Right renal cortex interstitium (tissue), 3 donors: ENCODE data around the gene ASCC1. TPM values are rescaled to one million over a fixed set of nuclear protein-coding genes. Genes with fewer than 3 reads are reported as not detected.
"Not testable (repeated sequence)": the region's sequence is repeated elsewhere in the genome, so short reads cannot be mapped to it uniquely, and the experiment has no call there.

ENCODE experiments used
- DNase-seq, 3 donors: peaks; one replicate each; pipeline ENCODE4 v3.0.0-alpha.2; 2013; ENCODE audit warnings: low read depth in 3 of 3, low spot score in 2 of 3
- polyA plus RNA-seq, 3 donors: library from polyadenylated mRNA; unstranded; fragments of 120-200 nt; gene quantifications; one replicate each; pipeline ENCODE4 v1.2.1, GENCODE V29; 2013; ENCODE audit not compliant: insufficient read length in 3 of 3

Gene ASCC1
- polyA plus RNA-seq, 3 donors = 43.6 to 55.4 (median 45.8) TPM

DNA sequence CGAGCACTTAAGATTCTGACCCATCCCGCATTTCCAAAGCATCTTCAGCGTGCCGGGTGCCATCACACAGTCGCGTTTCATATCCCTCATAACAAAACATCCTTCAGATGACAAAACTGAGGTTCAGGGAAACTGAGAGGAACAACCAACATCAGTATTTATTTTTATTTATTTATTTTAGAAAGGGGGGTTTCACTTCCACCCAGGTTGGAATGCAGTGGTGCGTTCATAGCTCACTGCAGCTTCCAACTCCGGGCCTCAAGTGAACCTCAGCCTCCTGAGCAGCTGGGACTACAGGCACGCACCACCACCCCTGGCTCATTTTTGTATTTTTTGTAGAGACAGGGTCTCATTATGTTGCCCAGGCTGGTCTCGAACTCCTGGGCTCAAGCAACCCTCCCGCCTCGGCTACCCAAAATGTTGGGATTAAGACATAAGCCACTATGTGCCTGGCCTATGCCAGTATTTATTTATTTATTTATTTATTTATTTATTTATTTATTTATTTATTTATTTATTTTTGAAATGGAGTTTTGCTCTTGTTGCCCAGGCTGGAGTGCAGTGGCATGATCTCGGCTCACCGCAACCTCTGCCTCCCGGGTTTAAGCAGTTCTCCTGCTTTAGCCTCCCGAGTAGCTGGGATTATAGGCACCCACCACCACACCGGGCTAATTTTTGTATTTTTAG lies 33.2 kb upstream of the ASCC1 start:
- not testable (repeated sequence) for DNase-seq

DNA sequence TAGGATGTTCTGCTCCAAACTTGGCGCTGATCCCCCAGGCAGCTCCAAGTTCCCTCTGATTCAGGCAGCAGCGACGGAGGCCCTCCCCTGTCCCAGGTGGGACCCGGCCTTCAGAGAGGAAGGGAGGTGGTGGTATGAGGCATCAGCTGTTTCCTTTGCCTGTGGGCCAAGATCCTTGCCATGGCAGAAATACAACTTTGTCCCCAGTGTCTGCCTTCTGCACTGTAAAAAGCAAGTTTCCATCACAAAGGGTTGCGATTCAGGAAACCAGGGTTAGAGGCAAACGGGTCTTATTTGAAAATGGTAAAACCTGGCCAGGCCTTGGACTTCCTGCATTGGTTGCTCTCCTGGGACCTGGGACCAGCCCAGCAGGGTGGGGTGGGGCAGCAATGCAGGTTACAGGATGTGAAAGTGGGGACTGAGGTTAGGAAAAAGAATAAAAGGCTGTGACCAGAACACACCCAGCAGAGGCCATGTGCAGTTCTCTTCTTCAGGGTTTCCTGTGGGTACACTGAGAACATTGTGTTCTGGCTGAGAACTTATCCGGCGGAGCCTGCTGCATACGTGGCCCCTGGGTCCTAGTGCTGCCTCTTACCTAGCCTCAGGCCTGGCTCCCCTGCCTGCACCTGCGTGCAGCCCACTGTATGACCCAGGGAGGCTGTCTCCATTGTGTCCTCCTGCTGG lies 32.5 kb upstream of the ASCC1 start:
- DNase-seq = no peak

DNA sequence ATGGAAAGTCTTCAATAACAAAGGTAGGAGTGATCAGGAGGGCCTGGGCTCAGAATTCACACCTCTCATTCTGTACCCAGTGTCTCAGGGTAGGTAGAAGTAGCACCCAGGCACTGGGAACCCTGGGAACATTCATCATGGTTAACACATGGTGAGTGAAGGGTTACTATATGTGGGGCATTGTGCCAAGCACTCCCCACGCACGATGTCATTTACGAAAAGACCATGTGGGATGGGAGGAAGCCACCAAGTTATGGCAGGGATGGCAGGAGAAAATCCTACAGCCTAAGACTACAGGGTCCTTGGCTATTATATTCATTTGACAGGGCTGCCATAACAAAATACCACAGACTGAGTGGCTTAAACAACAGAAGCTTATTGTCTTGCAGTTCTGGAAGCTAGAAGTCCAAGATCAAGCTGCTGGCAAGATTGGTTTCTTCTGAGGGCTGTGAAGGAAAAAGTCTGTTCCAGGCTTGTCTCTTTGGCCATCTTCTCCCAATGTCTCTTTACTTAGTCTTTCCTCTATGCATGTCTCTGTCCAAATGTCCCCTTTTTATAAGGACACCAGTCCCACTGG lies 30.0 kb upstream of the ASCC1 start:
- no peak for DNase-seq

DNA sequence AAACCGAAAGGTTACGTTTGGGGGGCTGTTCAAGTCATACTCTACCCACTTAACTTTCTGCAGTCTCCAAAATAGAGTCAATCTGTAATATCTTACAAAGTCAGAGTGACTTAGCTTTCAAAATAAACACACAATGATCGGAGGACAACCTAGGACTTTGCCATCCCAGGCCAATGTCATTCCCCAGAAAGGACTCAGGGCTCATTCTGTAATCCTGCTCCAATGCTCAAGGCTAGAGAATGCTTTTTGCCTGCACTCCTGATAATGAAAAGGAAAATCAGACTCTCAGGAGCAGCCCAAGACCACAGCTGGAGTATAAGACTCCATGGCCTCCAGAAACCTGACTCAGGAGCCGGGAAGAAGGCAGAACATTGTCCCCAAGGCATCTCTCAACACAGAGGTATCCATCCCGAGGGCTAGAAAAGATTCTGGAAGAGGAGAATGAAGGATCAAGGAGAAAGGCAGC lies 28.5 kb upstream of the ASCC1 start:
- no peak for DNase-seq

DNA sequence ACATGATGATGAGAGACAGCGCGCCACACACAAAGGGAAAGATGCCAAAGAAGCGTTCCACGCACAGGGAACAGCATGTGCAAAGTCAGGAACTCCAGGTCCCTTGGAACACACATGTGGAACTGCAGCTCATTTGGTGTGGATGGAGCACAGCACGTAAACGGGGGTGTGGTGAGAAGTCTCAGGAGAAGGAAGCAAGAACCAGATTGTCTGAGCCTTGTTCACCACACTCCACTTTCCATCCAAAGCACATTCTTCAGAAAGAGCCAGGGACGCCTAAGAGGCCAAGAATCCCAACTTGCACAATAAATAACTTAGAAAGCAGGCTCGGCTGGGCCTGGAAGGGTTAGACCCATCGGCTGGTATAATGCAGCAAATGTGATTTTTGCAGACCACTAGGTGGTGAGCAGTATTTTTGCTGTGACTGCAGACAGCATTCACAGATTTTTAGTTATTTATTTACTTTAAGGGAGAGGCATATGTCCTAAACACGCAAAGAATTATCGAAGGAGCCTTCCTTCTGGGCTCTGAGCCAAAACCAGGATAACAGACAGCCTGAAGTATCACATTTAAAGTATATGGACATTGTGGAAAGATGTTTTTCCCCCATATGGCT lies 27.9 kb upstream of the ASCC1 start:
- DNase-seq = no peak

DNA sequence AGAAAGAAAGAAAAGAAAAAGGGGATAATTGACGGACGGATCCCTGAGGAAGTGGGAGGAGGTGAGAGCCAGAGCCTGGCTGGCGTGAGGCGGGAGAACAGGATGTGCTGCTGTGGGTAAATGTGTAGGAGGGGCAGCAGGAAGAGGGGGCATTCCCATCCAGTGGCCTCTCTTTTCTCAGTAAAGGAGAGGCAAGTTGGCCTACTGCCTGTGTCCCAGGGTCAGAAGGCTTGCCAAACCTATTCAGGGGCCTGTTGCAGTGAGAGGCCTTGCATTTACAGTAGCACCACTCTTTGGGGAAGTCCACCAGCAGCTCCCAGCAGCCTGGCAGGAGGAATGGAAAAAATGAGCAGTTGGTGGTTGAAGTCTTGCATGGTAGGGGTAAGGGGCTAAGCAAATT lies 26.6 kb upstream of the ASCC1 start:
- no peak for DNase-seq

DNA sequence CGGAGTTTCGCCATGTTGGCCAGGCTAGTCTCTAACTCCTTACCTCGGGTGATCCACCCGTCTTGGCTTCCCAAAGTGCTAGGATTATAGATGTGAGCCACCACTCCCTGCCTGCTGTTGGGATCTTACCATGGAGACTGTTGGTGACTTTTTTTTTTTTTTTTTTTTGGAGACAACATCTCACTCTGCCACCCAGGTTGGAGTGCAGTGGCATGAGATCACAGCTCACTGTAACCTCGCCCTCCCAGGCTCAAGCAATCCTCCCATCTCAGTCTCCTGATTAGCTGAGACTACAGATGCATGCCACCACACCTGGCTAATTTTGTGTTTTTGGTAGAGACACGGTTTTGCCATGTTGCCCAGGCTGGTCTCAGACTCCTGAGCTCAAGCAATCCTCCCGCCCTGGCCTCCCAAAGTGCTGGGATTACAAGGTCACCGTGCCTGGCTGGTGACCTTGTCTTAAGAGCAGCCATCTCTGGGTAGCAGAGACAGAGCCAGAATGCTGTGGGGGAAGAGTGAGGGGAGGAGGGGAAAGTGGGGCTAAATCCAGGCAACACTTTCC lies 25.7 kb upstream of the ASCC1 start:
- DNase-seq = no peak

DNA sequence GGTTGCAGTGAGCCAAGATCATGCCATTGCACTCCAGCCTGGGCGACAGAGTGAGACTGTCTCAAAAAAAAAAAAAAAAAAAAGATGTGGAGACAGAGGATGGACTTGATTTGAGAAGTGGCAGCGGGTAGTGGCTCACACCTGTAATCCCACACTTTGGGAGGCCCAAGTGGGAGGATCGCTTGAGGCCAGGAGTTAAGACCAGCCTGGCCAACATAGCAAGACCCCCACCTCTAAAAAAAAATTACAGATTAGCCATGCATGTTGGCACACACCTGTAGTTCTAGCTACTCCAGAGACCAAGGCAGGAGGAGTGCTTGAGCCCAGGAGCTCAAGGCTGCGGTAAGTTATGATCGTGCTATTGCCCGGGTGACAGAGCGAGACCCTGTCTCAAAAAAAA lies 24.3 kb upstream of the ASCC1 start:
- DNase-seq = no peak

DNA sequence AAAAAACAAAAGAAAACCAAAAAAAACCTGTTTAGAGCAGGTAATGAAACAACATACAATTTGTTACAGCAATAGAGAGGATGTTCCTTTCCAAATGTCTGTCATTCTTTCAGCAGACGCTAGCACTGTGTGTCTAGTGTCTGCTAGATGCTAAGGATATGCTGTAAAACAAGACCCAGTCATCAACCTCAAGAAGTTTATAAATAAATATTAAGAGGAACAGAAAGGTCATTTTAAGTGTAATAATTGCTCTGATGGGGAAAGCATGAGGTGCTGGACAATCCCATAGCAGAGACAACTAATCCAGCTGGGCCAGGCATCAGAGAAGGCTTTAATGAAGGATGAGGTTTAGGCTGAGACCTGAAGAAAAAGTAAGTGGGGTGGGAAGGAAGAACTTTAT lies 23.3 kb upstream of the ASCC1 start:
- DNase-seq = no peak

DNA sequence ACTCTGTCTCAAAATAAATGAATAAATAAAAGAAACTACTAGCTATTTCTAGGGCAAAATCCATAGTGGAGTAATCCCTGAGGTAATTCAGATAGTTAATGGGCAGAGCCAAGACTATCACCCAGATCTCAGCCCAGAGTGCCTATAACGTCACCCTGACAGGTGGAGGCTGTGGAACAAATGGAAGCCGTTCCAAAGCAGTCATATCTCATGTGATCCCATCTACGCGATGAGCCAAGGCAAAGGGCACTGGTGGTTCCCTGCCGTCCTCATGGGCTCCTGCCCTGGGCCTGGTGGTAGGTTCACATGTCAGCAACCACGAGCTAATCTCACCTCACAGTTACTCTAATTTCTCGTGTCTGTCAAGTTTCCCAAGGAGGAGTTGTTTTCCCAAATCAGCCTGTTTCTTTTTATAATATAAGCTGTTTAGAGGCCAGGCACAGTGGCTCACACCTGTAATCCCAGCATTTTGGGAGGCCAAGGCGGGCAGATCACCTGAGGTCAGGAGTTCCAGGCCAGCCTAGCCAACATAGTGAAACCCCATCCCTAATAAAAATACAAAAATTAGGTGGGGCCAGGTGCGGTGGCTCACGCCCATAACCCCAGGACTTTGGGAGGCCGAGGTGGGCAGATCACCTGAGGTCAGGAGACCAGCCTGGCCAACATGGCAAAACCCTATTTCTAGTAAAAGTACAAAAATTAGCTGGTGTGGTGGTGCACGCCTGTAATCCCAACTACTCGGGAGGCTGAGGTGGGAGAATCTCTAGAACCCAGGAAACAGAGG lies 22.5 kb upstream of the ASCC1 start:
- no peak for DNase-seq

DNA sequence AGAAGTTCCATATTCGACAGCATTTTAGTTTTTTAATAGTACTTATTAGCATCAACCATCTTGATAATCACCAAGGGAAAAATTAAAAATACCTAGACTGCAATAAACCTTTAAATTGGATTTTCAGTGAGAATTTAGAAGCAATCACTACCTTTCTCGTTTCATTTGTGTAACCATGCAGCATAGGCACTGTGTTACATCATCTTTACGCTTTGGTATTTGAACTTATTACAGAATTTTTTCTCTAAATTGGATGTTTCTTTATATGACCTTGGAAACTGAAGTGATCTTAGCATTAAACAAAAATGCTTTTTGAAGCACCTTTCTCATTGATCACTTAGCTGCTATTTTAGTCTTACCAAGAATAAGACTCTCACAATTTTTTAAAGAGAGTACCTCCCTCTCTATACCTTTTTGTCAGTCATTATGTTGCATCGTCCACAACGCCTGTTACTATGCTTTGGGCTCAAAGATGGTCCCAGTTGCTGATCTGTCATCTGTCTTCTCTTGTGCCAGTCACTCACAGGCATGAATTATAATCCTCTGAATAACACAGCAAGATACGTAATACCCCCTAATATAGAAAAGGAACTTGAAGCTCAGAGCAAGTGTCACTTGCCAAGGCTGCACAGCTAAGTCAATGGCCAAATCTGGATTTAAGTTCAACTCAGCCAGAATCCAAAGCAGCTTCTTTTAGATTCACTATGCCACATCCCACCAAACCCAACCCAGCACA lies 19.6 kb upstream of the ASCC1 start:
- DNase-seq = no peak

DNA sequence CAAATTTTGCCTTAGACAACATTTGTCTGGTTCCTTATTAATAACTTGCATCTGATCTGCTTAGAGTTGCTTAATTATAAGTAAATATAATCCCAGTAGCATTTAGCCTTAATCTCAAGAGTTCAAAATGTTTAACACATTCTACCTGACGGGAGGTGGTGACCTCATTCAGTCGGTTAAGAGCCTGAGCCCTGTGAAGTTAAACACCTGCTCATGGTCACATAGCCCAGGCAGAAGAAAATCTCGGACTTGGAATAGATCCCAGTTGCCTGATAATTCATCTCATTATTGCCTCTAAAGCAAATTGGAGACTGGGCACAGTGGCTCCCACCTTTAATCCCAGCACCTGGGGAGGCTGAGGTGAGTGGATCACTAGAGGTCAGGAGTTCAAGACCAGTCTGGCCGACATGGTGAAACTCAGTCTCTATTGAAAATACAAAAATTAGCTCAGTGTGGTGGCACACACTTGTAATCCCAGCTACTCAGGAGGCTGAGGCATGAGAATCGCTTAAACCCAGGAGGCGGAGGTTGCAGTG lies 18.6 kb upstream of the ASCC1 start:
- DNase-seq = no peak

DNA sequence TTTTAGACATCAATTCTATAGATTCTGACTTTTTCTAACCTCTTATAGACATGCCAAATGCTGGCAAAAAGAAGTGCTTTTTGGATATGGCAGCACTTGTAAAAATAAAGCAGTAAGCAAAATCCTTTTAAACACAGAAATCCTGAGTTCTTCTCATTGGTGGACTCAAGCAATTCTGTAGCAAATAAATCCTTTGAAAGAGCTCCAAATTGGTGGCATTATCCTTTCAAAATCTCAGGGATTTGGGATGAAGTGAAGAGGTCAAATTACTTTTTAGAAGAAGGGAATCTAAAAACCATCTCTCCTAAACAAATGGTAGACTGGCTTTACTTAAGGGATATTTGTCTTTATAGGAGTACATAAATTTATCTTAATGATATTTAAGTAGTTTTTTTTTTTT lies 17.5 kb upstream of the ASCC1 start:
- DNase-seq = no peak

DNA sequence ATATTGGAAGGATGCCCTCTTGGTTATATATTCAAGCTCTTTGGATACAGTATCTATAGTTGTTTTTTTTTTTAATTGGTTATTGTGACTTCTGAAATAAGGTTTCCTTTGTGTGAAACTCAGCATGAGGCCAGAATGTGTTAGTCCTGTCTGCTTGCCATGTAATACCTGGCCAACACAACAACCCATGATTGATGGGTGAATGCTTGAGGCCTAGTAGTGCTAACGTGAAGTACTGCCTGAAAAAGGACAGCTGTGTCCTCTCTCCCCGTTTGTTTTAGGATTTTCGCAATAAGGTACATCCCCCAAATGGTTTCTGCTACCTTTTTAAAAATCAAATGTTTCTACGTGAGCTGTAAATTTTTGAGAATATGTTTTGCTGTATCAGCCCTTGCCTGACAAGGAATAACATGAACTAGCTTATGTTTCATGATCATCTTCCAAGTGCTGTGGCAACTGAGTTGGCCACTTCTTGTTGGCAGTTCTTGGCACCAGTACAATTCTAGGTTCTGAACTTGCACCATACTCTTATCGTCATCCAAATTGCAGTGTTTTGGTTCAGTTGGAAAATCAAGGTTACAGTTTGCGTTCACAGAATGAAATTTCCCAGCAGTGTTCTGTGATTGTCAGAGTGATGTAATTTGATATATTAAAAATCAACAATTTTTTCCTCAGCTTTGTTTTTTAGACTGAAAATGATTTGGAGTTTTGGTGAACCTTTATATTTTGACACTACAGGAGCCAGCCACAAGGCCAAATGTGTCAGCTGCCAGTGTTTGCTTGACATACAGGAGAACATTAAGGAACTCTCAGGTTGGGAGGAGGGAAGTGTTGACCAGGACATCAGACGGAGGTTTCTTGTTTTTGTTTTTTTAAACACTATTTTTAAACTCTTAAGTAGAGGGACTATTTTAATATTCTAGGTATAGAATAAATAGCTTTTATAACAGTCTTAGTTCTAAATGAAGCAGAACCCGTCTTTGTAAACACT lies 13.5 kb upstream of the ASCC1 start:
- no peak for DNase-seq

DNA sequence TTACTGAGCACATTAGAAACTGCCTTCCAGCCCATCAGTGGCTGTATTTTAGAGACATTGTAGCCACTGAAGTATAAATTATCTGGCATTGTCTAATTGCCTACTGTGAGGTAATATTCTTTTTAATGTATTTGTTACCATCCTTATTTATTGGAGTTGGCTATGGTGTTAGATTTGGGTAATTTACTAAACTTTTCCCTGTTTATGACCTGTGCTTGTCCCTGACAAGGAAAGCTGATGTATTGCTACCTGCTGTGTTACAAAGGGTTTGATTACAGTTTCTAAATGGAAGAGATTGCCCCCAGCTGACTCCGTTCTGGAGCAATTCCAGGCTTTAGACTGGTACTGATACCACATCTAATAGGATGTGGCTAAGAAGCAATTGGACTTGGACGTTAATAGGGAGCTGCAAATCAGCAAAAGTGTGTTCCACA lies 12.3 kb upstream of the ASCC1 start:
- no peak for DNase-seq

DNA sequence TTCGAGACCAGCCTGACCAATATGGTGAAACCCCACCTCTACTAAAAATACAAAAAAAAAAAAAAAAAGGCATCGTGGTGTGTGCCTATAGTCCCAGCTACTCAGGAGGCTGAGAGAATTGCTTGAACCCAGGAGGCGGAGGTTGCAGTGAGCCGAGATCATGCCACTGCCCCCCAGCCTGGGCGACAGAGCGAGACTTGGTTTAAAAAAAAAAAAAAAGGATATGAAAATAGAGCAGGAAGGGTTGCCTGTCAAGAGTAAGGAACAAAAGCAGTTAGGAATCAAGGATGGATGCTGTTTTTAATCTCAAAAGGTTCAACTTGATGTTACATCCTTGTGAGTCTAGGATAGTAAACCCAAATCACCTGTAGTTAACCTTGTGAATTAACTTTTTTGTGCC lies 11.8 kb upstream of the ASCC1 start:
- DNase-seq = no peak

DNA sequence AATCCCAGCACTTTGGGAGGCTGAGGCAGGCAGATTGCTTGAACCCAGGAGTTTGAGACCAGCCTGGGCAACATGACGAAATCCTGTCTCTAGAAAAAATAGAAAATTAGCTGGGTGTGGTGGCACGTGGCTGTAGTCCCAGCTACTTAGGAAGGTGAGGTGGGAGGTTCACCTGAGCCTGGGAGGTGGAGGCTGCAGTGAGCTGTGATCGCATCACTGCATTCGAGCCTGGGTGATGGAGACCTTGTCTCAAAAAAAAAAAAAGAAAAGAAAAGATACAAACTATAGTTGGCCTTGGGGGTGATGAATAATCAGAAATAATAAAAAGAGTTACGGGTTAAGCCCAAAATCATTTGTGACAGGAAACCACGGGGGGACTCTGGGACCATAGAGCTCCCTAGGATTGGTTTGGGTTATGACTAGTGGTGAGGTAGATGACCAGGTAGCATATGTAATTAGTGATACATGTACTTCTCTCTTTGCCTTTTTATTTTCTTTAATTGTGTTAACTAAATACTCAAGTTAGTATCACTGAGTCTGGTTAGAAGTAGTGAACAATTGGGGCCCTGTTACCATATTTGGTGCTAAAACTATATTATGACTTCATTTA lies 10.4 kb upstream of the ASCC1 start:
- no peak for DNase-seq

DNA sequence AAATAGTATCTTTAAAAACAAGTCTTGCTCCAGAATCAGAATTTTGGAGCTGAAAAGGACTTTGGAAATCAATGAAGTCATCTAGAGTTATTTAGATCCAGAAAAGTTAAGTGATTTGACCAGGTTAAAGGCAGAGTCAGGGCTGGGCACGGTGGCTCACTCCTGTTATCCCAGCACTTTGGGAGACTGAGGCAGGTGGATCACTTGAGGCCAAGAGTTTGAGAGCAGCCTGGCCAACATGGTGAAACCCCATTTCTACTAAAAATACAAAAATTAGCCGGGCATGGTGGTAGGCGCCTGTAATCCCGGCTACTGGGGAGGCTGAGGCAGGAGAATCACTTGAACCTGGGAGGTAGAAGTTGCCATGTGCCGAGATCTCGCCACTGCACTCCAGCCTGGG lies 8.1 kb upstream of the ASCC1 start:
- not testable (repeated sequence) for DNase-seq
